Neural crest cell (in vitro differentiated cells): Measurements from ENCODE around the gene ARL4A. TPM values are rescaled to one million over a fixed set of nuclear protein-coding genes. Genes with fewer than 3 reads are reported as not detected.

Source experiments
- DNase-seq: peaks from one replicate; pipeline ENCODE4 v3.0.0; 2021; ENCODE audit warnings: low read depth, mixed read lengths, low spot score
- H3K27ac Mint-ChIP-seq: one replicate; pipeline ENCODE4 v1.8.0; 2021; ENCODE audit warnings: mild to moderate bottlenecking, mixed read lengths; ENCODE audit not compliant: unreplicated experiment
- H3K27me3 Mint-ChIP-seq: 2 replicates; pipeline ENCODE4 v1.8.0; 2021; ENCODE audit warnings: low read depth, mild to moderate bottlenecking, mixed read lengths
- H3K36me3 Mint-ChIP-seq: 2 replicates; pipeline ENCODE4 v1.8.0; 2021; ENCODE audit warnings: low read depth, mild to moderate bottlenecking, mixed read lengths
- H3K4me1 Mint-ChIP-seq: 2 replicates; pipeline ENCODE4 v1.8.0; 2021; ENCODE audit warnings: mixed read lengths
- H3K4me3 Mint-ChIP-seq: one replicate; pipeline ENCODE4 v1.8.0; 2021; ENCODE audit warnings: mild to moderate bottlenecking, mixed read lengths
- H3K9me3 Mint-ChIP-seq: 2 replicates; pipeline ENCODE4 v1.8.0; 2021; ENCODE audit warnings: mixed read lengths
- CTCF ChIP-seq: fragments of 200-600 bp; sonication (generic); conservative IDR thresholded peaks from 2 replicates; pipeline ENCODE4 v1.5.0; 2021; ENCODE audit warnings: antibody characterized with exemption, mild to moderate bottlenecking
- total RNA-seq: library from RNA; stranded (reverse); gene quantifications from 2 replicates; pipeline ENCODE4 v1.2.1, GENCODE V29; 2021

The ARL4A gene
- total RNA-seq, 1 donor from 2014 or later, result 71.1 TPM

- no peak for DNase-seq
- H3K4me1 Mint-ChIP-seq, result peaks cover 45% of the 10 kb centered on the region
- H3K27me3 Mint-ChIP-seq, result no peaks in the 10 kb centered on the region
- H3K4me3 Mint-ChIP-seq, result no peak overlapping the region
- peaks cover 3% of the 10 kb centered on the region for H3K9me3 Mint-ChIP-seq
- no peaks in the 10 kb centered on the region for H3K36me3 Mint-ChIP-seq
- H3K27ac Mint-ChIP-seq, result no peak overlapping the region
- TF ChIP-seq CTCF, result no peak
Observed at GRCh38 chr7:12719981-12720865, 32.8 kb downstream of the ARL4A start.

GRCh38 chr7:12721286-12721830, 33.9 kb downstream of the ARL4A start:
- no peak overlapping the region for H3K27ac Mint-ChIP-seq
- H3K9me3 Mint-ChIP-seq, result peaks cover 3% of the 10 kb centered on the region
- H3K4me1 Mint-ChIP-seq, result peaks cover 34% of the 10 kb centered on the region
- no peak for TF ChIP-seq CTCF
- no peaks in the 10 kb centered on the region for H3K36me3 Mint-ChIP-seq
- H3K27me3 Mint-ChIP-seq, result no peaks in the 10 kb centered on the region
- no peak for DNase-seq
- no peak overlapping the region for H3K4me3 Mint-ChIP-seq

GRCh38 chr7:12722136-12722535, 34.7 kb downstream of the ARL4A start:
- no peak for DNase-seq
- H3K27ac Mint-ChIP-seq, result no peak overlapping the region
- H3K4me1 Mint-ChIP-seq, result peaks cover 26% of the 10 kb centered on the region
- TF ChIP-seq CTCF, result no peak
- no peak overlapping the region for H3K4me3 Mint-ChIP-seq
- H3K27me3 Mint-ChIP-seq, result no peaks in the 10 kb centered on the region
- peaks cover 3% of the 10 kb centered on the region for H3K9me3 Mint-ChIP-seq
- H3K36me3 Mint-ChIP-seq, result no peaks in the 10 kb centered on the region

- Mint-ChIP-seq H3K27ac (no peak overlapping the region), H3K36me3 (no peaks in the 10 kb centered on the region), H3K4me1 (peaks cover 28% of the 10 kb centered on the region), H3K4me3 (no peak overlapping the region), H3K9me3 (peaks cover 3% of the 10 kb centered on the region), H3K27me3 (no peaks in the 10 kb centered on the region)
- no peak for TF ChIP-seq CTCF
- no peak for DNase-seq
Observed at GRCh38 chr7:12722636-12723605, 35.5 kb downstream of the ARL4A start.

- Mint-ChIP-seq H3K36me3 (no peaks in the 10 kb centered on the region), H3K27me3 (no peaks in the 10 kb centered on the region), H3K4me1 (peaks cover 26% of the 10 kb centered on the region), H3K27ac (no peak overlapping the region), H3K9me3 (peaks cover 3% of the 10 kb centered on the region), H3K4me3 (no peak overlapping the region)
- no peak for DNase-seq
- TF ChIP-seq CTCF, result no peak
Observed at GRCh38 chr7:12725575-12726316, 38.3 kb downstream of the ARL4A start.
